HG02840 (cell line): ENCODE measurements around the gene COMMD4.
"Not testable (repeated sequence)": the region's sequence is repeated elsewhere in the genome, so short reads cannot be mapped to it uniquely, and the experiment has no call there.

ENCODE experiments used
- ATAC-seq: cut with Tn5 transposase; IDR thresholded peaks from one replicate; pipeline ENCODE4 v1.9.1; 2021; ENCODE audit warnings: mild to moderate bottlenecking, moderate library complexity, moderate number of reproducible peaks; ENCODE audit not compliant: unreplicated experiment, low FRiP score

Gene COMMD4

GRCh38 chr15:75369897-75370581, 34.2 kb downstream of the COMMD4 start:
- ATAC-seq = no peak

GRCh38 chr15:75371486-75371885, 35.6 kb downstream of the COMMD4 start:
- no peak for ATAC-seq

- no peak for ATAC-seq
Measured at GRCh38 chr15:75371901-75372688, 36.2 kb downstream of the COMMD4 start.

- ATAC-seq = no peak
Measured at GRCh38 chr15:75380773-75381172, 44.9 kb downstream of the COMMD4 start.

- ATAC-seq = not testable (repeated sequence)
Measured at GRCh38 chr15:75383986-75384385, 48.1 kb downstream of the COMMD4 start.
